PC-3 (cell line): ENCODE results near the gene METTL8.

ENCODE experiments used
- CTCF ChIP-seq: fragments of 300-600 bp; sonication (generic); conservative IDR thresholded peaks from 2 replicates; pipeline ENCODE4 v1.5.1; 2017; ENCODE audit warnings: antibody characterized with exemption, low read depth, mild to moderate bottlenecking, low read length
- EZH2phosphoT487 ChIP-seq: fragments of 300-600 bp; sonication (generic); IDR thresholded peaks from 2 replicates; pipeline ENCODE4 v1.6.1; 2018; ENCODE audit warnings: mild to moderate bottlenecking, antibody characterized with exemption, low read length, borderline replicate concordance

- no peak for TF ChIP-seq CTCF
- no peak for TF ChIP-seq EZH2phosphoT487
These were observed 116.2 kb downstream of the METTL8 start for GRCh38 chr2:171317492-171318125.
